8988T (cell line): ENCODE results near the gene PCDHA1.

ENCODE experiments used
- DNase-seq: peaks from one replicate; pipeline ENCODE4 v3.0.0; 2011

Gene PCDHA1

DNA sequence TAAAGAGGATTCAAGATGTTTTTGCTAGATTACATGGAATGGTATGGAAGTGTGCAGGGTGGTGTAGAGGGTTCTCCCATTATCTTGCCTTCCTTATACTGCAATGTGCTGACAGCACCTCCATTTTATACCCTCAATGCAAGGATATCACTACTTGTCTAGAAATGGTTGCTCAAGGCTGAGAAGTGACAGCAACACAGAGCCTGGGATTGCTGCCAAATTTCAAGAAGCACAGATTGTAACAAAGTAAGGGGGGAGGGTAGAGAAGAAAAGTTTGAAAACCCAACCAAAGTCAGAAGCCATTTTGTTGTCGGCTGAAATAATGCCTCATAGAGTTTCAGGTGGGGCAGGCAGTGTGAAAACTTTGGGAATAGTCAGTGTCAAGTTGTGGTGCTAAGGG, 210.1 kb downstream of the PCDHA1 start:
- DNase-seq, result no peak

- DNase-seq, result no peak
Measured at GRCh38 chr5:140998921-140999410, 213.0 kb downstream of the PCDHA1 start.

GRCh38 chr5:141001446-141001843, 215.5 kb downstream of the PCDHA1 start:
- no peak for DNase-seq

- DNase-seq, result no peak
Measured at GRCh38 chr5:141001844-141002604, 216.1 kb downstream of the PCDHA1 start.

GRCh38 chr5:141002605-141002965, 216.6 kb downstream of the PCDHA1 start:
- no peak for DNase-seq

DNA sequence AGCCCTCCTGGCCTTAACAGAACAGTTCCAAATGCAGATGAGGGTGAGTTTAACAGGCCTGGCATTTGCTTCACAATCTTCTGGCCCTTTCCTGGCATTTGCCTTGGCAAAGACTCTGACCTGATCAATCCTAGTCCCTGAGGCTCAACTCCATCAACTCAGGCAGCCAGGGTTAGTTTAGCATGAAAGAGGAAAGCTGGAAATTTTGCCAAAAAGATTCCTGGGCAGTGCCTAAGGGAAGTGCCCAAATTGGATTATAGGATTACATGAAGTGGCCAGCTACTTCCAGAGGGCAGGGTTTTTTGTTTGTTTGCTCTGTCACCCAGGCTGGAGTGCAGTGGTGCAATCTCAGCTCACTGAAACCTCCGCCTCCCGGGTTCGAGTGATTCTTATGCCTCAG, 217.1 kb downstream of the PCDHA1 start:
- DNase-seq, result no peak

DNA sequence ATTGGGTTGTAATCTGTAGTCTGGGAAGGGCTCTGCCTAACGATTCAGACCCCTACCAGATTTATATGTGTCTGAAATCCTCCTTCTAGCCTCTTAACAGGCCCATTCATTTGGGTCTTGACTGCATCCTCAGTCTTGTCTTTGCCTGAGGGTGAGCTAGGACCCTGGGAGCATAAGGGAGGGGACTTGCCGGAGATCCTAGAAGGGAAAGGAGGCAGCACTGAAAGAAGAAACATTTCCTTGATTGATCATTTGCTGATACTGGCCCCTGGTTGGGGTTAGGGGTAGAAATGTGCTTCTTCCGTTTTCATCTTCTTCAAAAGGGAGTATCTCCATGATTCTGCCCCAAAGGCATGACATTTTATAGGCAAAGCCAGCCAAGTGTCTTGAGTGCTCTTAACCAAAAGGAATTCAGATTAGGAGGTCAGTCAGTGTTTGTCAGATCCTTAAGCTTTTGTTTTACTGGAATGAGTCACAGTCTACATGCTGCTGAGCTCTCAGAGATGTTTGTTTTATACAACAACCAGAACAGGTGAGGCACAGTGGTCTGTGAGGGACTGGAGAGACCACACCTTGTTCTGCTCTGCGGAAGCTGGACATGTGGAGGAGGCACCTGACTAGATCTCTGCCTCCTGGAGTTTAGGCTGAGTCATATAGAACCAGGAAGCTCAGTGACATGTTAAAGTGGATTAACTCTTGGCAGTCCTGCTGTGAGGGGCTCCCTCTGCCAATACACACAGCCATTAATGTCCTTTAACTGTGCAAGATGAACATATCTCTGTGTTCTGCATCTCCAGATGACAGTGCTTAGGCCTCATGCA, 218.1 kb downstream of the PCDHA1 start:
- no peak for DNase-seq

DNA sequence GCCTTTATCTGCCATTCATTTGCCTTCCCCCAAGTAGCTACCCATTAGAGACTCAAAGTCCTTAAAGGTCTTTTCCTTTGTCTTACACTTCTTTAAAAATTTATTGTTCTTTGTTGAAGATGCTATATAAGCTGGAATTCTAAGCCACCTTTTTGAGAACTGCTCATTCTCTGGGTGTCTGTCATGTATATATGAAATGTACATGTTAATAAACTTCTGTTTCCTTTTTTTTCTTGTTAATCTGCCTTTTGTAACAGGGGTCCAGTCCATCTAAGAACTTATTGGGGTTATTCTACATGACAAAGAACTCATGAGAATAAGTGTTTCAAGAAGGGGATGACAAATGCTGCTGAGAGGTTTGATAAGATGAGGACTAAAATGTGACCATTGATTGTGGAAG, 221.9 kb downstream of the PCDHA1 start:
- DNase-seq, result no peak

DNA sequence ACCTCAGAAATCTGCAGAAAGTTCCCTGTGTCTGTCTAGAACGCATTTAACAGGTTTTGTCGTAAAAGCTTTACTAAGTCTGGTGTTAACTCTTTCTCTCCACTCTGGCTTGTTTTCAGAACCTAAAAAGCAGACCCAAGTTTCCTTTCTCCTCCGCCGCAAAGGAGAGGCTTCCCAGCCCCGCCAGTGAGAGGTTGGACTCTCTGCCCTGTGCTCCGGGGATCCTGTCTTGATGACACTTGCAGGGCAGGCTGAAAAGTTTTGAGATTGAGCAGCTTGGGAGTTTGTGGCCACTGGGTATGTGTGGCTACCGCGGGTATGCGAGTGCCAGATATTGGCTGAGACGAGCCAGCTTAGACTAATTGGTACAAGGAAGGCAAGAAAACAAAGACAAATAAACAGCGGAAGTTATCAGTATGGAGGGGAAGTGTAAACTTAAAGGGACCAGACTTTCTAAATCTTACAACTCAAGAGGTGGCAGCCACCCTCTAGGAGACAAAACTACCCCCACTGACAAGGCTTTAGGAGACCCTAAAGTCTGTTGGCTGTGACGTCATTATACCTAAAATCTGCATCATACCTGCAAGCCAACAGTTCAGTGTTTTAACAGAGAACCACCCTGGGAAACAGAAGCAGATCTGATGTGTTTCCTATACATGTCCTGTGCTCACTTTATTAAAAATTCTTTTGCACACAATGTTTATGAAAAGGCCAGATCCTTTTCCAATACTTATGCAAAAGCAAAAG, 224.3 kb downstream of the PCDHA1 start:
- no peak for DNase-seq

GRCh38 chr5:141017943-141018342, 232.0 kb downstream of the PCDHA1 start:
- DNase-seq, result no peak

DNA sequence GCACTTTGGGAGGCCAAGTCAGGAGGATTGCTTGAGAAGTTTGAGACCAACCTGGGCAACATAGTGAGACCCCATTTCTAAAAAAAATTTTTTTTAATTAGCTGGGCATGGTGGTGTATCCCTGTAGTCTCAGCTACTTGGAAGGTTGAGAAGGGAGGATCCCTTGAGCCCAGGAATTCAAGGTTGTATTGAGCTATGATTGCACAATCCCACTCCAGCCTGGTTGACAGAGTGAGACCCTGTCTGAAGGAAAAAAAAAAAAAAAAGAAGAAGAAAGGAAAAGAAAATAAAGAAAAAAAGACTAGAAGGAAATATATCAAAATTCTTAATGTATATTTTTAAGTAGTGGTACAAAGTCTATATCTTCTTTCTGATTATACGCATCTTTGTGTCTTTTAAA, 236.4 kb downstream of the PCDHA1 start:
- no peak for DNase-seq

GRCh38 chr5:141031006-141031405, 245.1 kb downstream of the PCDHA1 start:
- no peak for DNase-seq

DNA sequence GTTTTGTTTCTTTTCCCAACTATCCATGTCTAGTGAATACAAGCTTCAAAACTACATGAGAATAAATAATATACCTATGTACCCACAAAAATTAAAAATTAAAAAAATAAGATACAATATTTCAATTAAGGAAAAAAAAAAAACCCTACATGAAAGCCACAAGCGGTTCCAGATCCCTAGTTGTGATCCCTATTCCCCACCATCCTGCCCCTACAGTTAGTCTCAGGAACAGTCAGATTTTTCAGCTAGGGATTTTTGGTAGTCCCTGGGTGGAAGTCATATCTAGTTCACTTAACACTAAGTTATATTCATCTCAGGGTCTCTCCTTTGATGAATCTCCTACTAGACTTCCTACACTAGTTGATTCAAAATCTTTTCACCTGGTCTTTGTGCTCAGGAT, 246.7 kb downstream of the PCDHA1 start:
- DNase-seq, result no peak

GRCh38 chr5:141039061-141039460, 253.1 kb downstream of the PCDHA1 start:
- no peak for DNase-seq

- no peak for DNase-seq
Measured at GRCh38 chr5:141039517-141039916, 253.6 kb downstream of the PCDHA1 start.

- DNase-seq, result peak; percentile 28
Measured at GRCh38 chr5:141040093-141040770, 254.3 kb downstream of the PCDHA1 start.

- DNase-seq, result peak; percentile 49
Measured at GRCh38 chr5:141040771-141041426, 255.0 kb downstream of the PCDHA1 start.

DNA sequence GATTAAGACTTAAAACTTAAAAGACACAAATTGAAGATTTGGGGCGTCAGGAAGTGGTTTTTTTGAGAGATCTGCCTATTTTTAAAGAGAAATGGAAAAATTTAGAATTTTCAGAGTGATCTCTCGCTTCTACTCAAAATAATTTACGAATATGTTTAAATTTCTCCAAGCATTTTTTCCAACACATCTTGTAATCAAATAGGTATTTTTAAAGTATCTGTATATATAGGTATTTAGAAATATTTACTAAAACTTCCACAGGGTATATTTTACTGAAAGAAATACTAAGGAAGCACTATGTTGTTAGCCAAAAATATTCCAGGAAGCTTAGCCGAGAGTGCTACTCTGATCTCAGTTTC, 255.5 kb downstream of the PCDHA1 start:
- no peak for DNase-seq

DNA sequence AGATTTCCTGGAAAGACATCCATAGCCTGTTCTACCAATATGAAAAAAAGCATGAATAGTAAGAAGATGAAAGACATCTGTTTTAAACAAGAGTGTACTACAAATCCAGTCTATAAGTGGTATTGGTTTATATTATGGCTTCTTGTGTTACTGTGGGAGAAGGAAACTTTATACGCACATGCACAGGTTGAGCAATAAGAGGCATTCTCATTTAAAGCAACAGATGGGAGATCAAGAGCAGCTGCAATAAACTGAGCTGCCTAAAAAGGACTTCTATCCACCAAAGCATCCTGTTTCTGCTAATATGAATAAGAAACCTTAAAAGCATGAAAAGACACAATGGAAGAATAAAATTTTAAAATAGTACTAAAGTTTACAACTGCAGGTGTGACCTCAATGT, 256.6 kb downstream of the PCDHA1 start:
- no peak for DNase-seq

GRCh38 chr5:141050622-141051520, 264.9 kb downstream of the PCDHA1 start, which contains the start of gene PCDHB1:
TSS of gene PCDHB1 (plus strand) at chr5:141051374. CDS start at chr5:141051471, 97 bp downstream.
- no peak for DNase-seq

DNA sequence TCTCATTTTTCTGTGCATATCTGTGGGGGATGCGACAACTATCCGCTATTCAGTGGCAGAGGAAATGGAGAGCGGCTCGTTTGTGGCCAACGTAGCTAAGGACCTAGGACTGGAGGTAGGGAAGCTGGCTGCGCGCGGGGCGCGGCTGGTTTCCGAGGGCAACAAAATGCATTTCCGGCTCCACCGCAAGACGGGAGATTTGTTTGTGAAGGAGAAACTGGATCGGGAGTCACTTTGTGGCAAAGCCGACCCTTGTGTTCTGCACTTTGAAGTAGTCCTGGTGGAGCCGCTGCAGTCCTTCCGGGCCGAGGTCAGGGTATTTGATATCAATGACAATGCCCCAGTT, 265.6 kb downstream of the PCDHA1 start:
- no peak for DNase-seq
